ENCODE measurements around the gene ANKRD9.

GRCh38 chr14:102507857-102508312 is 1.7 kb downstream of the ANKRD9 start:
- TF ChIP-seq CTCF (CRISPR knock-in tag; IDR thresholded peaks at IDR 0.05) = no peak
- no peak for TF ChIP-seq CEBPB (IDR thresholded peaks at IDR 0.05; ENCODE audit: borderline replicate concordance, low read depth, low read length)
- TF ChIP-seq SRF (IDR thresholded peaks at IDR 0.05; ENCODE audit: low read depth, low read length) = no peak
- no peak for TF ChIP-seq POLR2AphosphoS5 (IDR thresholded peaks at IDR 0.05; ENCODE audit: low read depth, low read length)
